GM23338 (cell line): ENCODE measurements around the gene OR51A7. TPM values are rescaled to one million over a fixed set of nuclear protein-coding genes. Genes with fewer than 3 reads are reported as not detected.

Source experiments
- ATAC-seq: fragments of 200-7000 bp; cut with Tn5 transposase; 3 replicates; pipeline ENCODE4 v1.9.1; 2020
- DNase-seq: peaks from one replicate; pipeline ENCODE4 v3.0.0-alpha.2; 2015; ENCODE audit warnings: low spot score
- H2AFZ ChIP-seq: fragments of 200-600 bp; sonication (generic); 2 replicates; pipeline ENCODE4 v1.8.0; 2016; ENCODE audit warnings: antibody characterized with exemption, mild to moderate bottlenecking, moderate library complexity
- H3F3A ChIP-seq: fragments of 200-600 bp; sonication (generic); replicated peaks from 2 replicates; pipeline ENCODE4 v1.8.0; 2017; ENCODE audit warnings: antibody characterized with exemption, mixed run types, low read depth
- H3K27ac ChIP-seq: fragments of 200-600 bp; sonication (generic); 2 replicates; pipeline ENCODE4 v1.6.1; 2016; ENCODE audit warnings: low read depth
- H3K27me3 ChIP-seq: fragments of 200-600 bp; sonication (generic); 2 replicates; pipeline ENCODE4 v1.8.0; 2016; ENCODE audit warnings: mild to moderate bottlenecking, mixed run types, moderate library complexity; ENCODE audit not compliant: insufficient read depth
- H3K36me3 ChIP-seq: fragments of 200-600 bp; sonication (generic); 2 replicates; pipeline ENCODE4 v1.8.0; 2016; ENCODE audit warnings: mild to moderate bottlenecking; ENCODE audit not compliant: insufficient read depth
- H3K4me1 ChIP-seq: fragments of 200-600 bp; sonication (generic); 2 replicates; pipeline ENCODE4 v1.8.0; 2016; ENCODE audit warnings: mild to moderate bottlenecking, moderate library complexity; ENCODE audit not compliant: insufficient read depth
- H3K4me2 ChIP-seq: fragments of 200-600 bp; sonication (generic); 2 replicates; pipeline ENCODE4 v1.7.1; 2017; ENCODE audit warnings: mixed run types
- H3K4me3 ChIP-seq: fragments of 200-600 bp; sonication (generic); 2 replicates; pipeline ENCODE4 v1.6.1; 2016; ENCODE audit warnings: mixed run types
- H3K79me2 ChIP-seq: fragments of 200-600 bp; sonication (generic); replicated peaks from 2 replicates; pipeline ENCODE4 v1.8.0; 2017; ENCODE audit warnings: mild to moderate bottlenecking; ENCODE audit not compliant: insufficient read depth
- H3K9me2 ChIP-seq: fragments of 200-600 bp; sonication (generic); 2 replicates; pipeline ENCODE4 v1.8.0; 2017; ENCODE audit not compliant: insufficient read depth
- H4K20me1 ChIP-seq: fragments of 200-600 bp; sonication (generic); replicated peaks from 2 replicates; pipeline ENCODE4 v1.8.0; 2017; ENCODE audit warnings: mild to moderate bottlenecking; ENCODE audit not compliant: insufficient read depth
- H3K27ac Mint-ChIP-seq: 2 replicates; pipeline ENCODE4 v1.8.0; 2020; ENCODE audit warnings: inconsistent platforms, mild to moderate bottlenecking, moderate library complexity, mixed read lengths
- H3K27me3 Mint-ChIP-seq: 3 replicates; pipeline ENCODE4 v1.8.0; 2022; ENCODE audit warnings: low read depth, mild to moderate bottlenecking, moderate library complexity, mixed read lengths, inconsistent platforms; ENCODE audit not compliant: insufficient read depth, poor library complexity
- H3K36me3 Mint-ChIP-seq: 3 replicates; pipeline ENCODE4 v1.8.0; 2021; ENCODE audit warnings: low read depth, mild to moderate bottlenecking, inconsistent platforms, moderate library complexity, mixed read lengths
- H3K4me1 Mint-ChIP-seq: 3 replicates; pipeline ENCODE4 v1.8.0; 2020; ENCODE audit warnings: mild to moderate bottlenecking, inconsistent platforms, mixed read lengths
- H3K4me3 Mint-ChIP-seq: 3 replicates; pipeline ENCODE4 v1.8.0; 2021; ENCODE audit warnings: moderate library complexity, mild to moderate bottlenecking, inconsistent platforms, mixed read lengths
- H3K9me3 Mint-ChIP-seq: 3 replicates; pipeline ENCODE4 v1.8.0; 2020; ENCODE audit warnings: moderate library complexity, mild to moderate bottlenecking, inconsistent platforms, mixed read lengths
- CREB1 ChIP-seq: fragments of 250-450 bp; sonication (Bioruptor Pico); IDR thresholded peaks from 2 replicates; pipeline ENCODE4 v1.5.0; 2020; ENCODE audit warnings: low read depth, mild to moderate bottlenecking, moderate library complexity
- CTCF ChIP-seq, 2 experiments: fragments of 200-600 bp in 1 of 2; sonication (generic) in 1 of 2; conservative IDR thresholded peaks; 2 replicates each; pipeline versions ENCODE4 v1.5.1 to v1.6.1; 2016 to 2017; ENCODE audit warnings: antibody characterized with exemption in 2 of 2, low read depth in 2 of 2, mild to moderate bottlenecking in 2 of 2, moderate library complexity in 1 of 2
- ETS1 ChIP-seq: IDR thresholded peaks from 2 replicates; pipeline ENCODE4 v1.6.1; 2016; ENCODE audit warnings: antibody characterized with exemption
- EZH2 ChIP-seq: fragments of 200-600 bp; sonication (generic); IDR thresholded peaks from one replicate; pipeline ENCODE4 v1.8.0; 2017; ENCODE audit warnings: antibody characterized with exemption, mild to moderate bottlenecking, low read depth; ENCODE audit not compliant: unreplicated experiment
- EZH2phosphoT487 ChIP-seq: fragments of 200-600 bp; sonication (generic); IDR thresholded peaks from one replicate; pipeline ENCODE4 v1.8.1; 2018; ENCODE audit warnings: antibody characterized with exemption; ENCODE audit not compliant: unreplicated experiment
- JUNB ChIP-seq: IDR thresholded peaks from one replicate; pipeline ENCODE4 v1.6.1; 2016; ENCODE audit warnings: antibody characterized with exemption; ENCODE audit not compliant: unreplicated experiment
- NANOG ChIP-seq: IDR thresholded peaks from 2 replicates; pipeline ENCODE4 v1.6.1; 2016; ENCODE audit warnings: antibody characterized with exemption, borderline replicate concordance
- POLR2AphosphoS5 ChIP-seq: IDR thresholded peaks from 2 replicates; pipeline ENCODE4 v1.6.1; 2016; ENCODE audit warnings: antibody characterized with exemption, low read depth
- REST ChIP-seq: IDR thresholded peaks from one replicate; pipeline ENCODE4 v1.6.1; 2018; ENCODE audit warnings: antibody characterized with exemption; ENCODE audit not compliant: unreplicated experiment
- STAT1 ChIP-seq: IDR thresholded peaks from one replicate; pipeline ENCODE4 v1.6.1; 2016; ENCODE audit warnings: antibody characterized with exemption; ENCODE audit not compliant: unreplicated experiment
- ZNF114 ChIP-seq: fragments of 250-450 bp; sonication (Bioruptor Pico); IDR thresholded peaks from 2 replicates; pipeline ENCODE4 v1.5.0; 2020; ENCODE audit warnings: mild to moderate bottlenecking, moderate library complexity
- ZNF331 ChIP-seq: fragments of 250-450 bp; sonication (Bioruptor Pico); IDR thresholded peaks from 2 replicates; pipeline ENCODE4 v1.5.0; 2020; ENCODE audit warnings: low read depth, mild to moderate bottlenecking, moderate library complexity
- ZNF462 ChIP-seq: fragments of 250-450 bp; sonication (Bioruptor Pico); IDR thresholded peaks from 2 replicates; pipeline ENCODE4 v1.5.0; 2020; ENCODE audit warnings: mild to moderate bottlenecking, moderate library complexity
- polyA plus RNA-seq: library from polyadenylated mRNA; unstranded; fragments of >200 nt; fragmentation: Nextera tagmentation; extraction: Ambion mirVana; gene quantifications from 2 replicates; pipeline ENCODE4 v1.2.1, GENCODE V29; 2016
- total RNA-seq: library from RNA; depleted of rRNA; stranded (reverse); fragments of >200 nt; shearing (Covaris generic); gene quantifications from 2 replicates; pipeline ENCODE4 v1.2.3, GENCODE V29; 2014

OR51A7 gene
- total and polyA plus RNA-seq, 2 experiments from 2014 or later = not detected

GRCh38 chr11:4936745-4937144 lies 33.2 kb downstream of the OR51A7 start:
- Histone ChIP-seq H3K4me2 (no peak overlapping the region), H3K79me2 (no peaks in the 10 kb centered on the region), H4K20me1 (no peaks in the 10 kb centered on the region), H3K9me2 (no peaks in the 10 kb centered on the region; the same call in 1 of the 2 replicates), H3K4me3 (no peak overlapping the region), H3K4me1 (no peaks in the 10 kb centered on the region), H3F3A (no peaks in the 10 kb centered on the region), H2AFZ (no peak overlapping the region), H3K27ac (no peak overlapping the region), H3K27me3 (no peaks in the 10 kb centered on the region), H3K36me3 (no peaks in the 10 kb centered on the region)
- TF ChIP-seq ZNF114 (CRISPR knock-in tag) (no peak), JUNB (no peak), EZH2 (no peak), REST (no peak), ZNF462 (CRISPR knock-in tag) (no peak), ETS1 (no peak), NANOG (no peak), STAT1 (no peak), EZH2phosphoT487 (no peak), ZNF331 (no peak), POLR2AphosphoS5 (no peak), CREB1 (CRISPR knock-in tag) (no peak), CTCF (conservative IDR thresholded peaks at IDR 0.05; ENCODE audit: low read depth in 2 of 2) (no peak)
- no peak for ATAC-seq
- Mint-ChIP-seq H3K4me1 (no peaks in the 10 kb centered on the region), H3K9me3 (no peaks in the 10 kb centered on the region), H3K27me3 (no peaks in the 10 kb centered on the region), H3K4me3 (no peak overlapping the region), H3K36me3 (no peaks in the 10 kb centered on the region), H3K27ac (no peak overlapping the region)
- DNase-seq = no peak
